ENCODE results near the gene SLC43A2. TPM values are rescaled to one million over a fixed set of nuclear protein-coding genes. Genes with fewer than 3 reads are reported as not detected.

SLC43A2 gene
- 6.0 to 8.2 TPM (median 7.1 TPM) in 5 replicates for total RNA-seq (2022; extraction: Qiagen RNA extraction; ENCODE audit: low read depth)

DNA sequence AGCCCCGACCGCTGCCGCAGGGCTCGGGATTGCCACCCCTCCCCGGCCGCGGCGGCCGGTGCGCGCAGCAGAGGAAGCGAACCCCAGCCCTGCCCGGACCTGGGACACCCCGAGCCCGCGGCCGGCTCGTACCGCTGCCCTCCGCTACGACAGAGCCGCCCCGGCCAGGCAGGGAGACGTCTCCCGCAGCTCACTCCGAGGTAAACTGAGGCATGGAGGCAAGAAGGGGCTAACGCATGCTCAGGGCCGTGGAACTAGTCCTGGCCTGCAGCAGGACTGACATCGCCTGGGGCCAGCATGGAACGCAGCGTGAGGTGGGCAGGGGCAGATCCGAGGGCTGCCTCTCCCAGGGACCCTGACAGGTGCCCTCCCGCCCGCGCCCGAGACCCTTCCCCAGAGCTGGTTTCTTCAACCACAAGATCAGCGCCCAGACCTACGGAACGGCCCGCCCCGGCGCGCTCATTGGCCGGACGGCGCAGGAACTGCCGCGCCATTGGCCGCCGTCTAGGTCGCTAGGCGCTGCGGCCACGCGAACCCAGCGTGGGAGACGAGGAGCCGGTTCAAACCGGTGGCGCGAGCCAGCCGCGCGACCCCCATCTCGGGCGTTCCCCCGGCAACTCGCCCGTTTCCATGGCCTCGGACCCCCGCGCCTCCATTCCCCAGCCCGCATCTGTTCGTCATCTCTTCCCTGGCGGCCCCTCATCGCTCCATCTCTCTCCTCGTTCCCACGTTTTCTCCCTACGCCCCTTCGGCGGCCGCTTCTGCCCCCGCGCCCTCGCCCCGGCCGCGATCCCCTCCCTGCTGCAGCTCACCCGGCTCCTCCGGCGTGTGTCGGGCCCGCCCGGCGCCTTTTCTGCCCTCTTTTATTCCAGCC lies at the start of gene SLC43A2:
SLC43A2 (minus strand) TSS at position 853 of the 874 bp plus-strand sequence. CDS start 960 bp downstream, outside the sequence.

DNA sequence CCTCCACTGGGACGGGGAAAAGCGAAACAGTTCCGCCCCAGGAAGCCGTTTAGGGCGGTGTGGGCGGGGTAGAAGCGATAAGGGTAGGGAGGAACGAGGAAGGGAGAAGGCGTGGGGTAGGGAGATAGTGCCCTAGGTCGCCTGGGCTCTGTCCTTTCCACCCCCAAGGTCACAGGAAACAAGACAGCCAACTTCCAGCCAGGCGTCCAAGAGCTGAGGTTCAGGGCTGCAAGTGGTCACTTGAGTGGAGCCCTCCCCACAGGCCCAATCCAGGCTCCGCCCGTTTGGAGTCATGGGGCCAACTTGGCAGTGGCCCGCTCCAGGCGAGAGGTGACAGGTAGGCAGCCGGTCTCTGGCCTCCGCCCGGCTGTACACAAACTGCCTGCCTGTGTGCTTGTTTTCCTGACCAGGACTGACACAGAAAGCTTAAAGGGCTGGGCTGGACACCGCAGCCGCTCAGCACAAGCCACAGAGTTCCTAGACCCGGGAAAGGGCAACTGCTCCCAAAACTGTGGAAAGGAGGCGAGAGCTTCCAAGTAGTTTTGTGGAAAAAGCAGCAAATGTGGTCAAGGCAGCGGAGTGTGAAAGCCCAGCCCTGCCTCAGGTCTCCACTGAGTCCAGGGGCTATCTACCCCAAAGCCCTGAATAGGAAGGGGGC lies 21.3 kb upstream of the SLC43A2 start, which contains the start of gene RILP:
RILP (minus strand) TSS at position 23 of the 658 bp plus-strand sequence. CDS start 62 bp downstream, outside the sequence.

DNA sequence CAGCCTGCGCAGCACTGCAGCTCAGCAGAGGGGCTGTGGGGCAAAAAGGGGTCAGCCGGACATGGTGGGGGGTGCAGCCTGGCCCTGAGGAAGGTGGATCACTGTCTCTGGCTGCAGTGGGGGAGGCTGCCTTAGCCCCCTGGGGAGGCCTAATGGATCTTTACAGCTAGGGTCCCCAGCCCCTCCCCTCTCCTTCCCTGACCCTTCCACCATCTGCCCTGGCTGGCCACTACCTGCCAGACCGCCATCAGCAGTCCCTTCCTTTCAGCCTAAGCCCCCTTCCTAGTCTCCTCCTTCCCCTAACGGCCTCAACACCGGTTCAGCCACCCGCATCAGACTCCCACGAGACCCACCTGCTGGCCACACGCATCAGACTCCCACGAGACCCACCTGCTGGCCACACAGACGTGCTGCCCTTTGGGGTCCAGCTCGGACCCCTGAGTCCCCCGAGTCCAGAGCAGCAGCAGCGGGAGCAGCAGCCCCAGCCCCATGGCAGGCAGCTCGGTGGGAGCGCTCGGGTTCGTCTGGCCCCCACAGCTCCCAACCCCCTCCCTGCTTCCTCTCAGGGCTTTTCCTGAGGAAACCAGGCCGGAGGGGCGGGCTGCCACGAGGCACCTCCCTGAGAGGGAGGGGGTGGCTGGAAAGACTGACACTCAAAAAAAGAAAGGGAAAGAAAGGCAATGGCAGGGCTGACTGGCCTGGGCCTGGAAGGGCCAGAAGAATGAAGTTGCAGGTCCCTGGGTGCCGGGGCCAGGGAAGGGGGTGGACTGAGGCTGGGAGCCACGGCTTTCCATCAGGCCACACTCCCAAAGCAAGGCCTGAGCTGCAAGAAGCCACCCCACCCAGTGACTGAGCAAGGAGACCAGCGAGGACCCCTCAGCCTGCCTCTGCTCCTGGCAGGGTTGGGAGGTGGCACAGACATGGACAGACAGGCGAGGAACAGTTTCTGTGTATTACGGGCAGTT lies 16.9 kb upstream of the SLC43A2 start, which contains the start of gene SCARF1:
SCARF1 (minus strand) TSS at position 526 of the 965 bp plus-strand sequence; CDS start at position 491, 35 bp downstream.

Other genes starting within 250 kb of the SLC43A2 start
- gene YWHAE, start 228.6 kb downstream of the SLC43A2 start, total RNA-seq (2022; extraction: Qiagen RNA extraction; ENCODE audit: low read depth), result 565 to 1,004 TPM (median 594 TPM) in 5 replicates
- 75.7 to 89.3 TPM (median 83.2 TPM) in 5 replicates for gene CRK, start 172.6 kb downstream of the SLC43A2 start, total RNA-seq (2022; extraction: Qiagen RNA extraction; ENCODE audit: low read depth)
- 116 to 144 TPM (median 135 TPM) in 5 replicates for gene MYO1C, start 136.1 kb downstream of the SLC43A2 start, total RNA-seq (2022; extraction: Qiagen RNA extraction; ENCODE audit: low read depth)
- gene INPP5K, start 112.2 kb downstream of the SLC43A2 start, total RNA-seq (2022; extraction: Qiagen RNA extraction; ENCODE audit: low read depth), result 23.1 to 26.6 TPM (median 25.3 TPM) in 5 replicates
- gene PITPNA, start 66.0 kb downstream of the SLC43A2 start, total RNA-seq (2022; extraction: Qiagen RNA extraction; ENCODE audit: low read depth), result 60.8 to 70.1 TPM (median 65.9 TPM) in 5 replicates
- gene SCARF1, start 16.9 kb upstream of the SLC43A2 start, total RNA-seq (2022; extraction: Qiagen RNA extraction; ENCODE audit: low read depth), result 0.16 to 0.43 TPM (median 0.24 TPM) in 5 replicates
- 13.4 to 18.0 TPM (median 17.5 TPM) in 5 replicates for gene RILP, start 21.0 kb upstream of the SLC43A2 start, total RNA-seq (2022; extraction: Qiagen RNA extraction; ENCODE audit: low read depth)
- gene PRPF8, start 56.0 kb upstream of the SLC43A2 start, total RNA-seq (2022; extraction: Qiagen RNA extraction; ENCODE audit: low read depth), result 263 to 302 TPM (median 284 TPM) in 5 replicates
- gene TLCD2, start 81.5 kb upstream of the SLC43A2 start, total RNA-seq (2022; extraction: Qiagen RNA extraction; ENCODE audit: low read depth), result 1.1 to 1.8 TPM (median 1.4 TPM) in 5 replicates
- gene WDR81, start 95.9 kb upstream of the SLC43A2 start, total RNA-seq (2022; extraction: Qiagen RNA extraction; ENCODE audit: low read depth), result 23.3 to 33.6 TPM (median 28.4 TPM) in 5 replicates
- 1.6 to 2.3 TPM (median 1.8 TPM) in 5 replicates for gene SERPINF2, start 114.0 kb upstream of the SLC43A2 start, total RNA-seq (2022; extraction: Qiagen RNA extraction; ENCODE audit: low read depth)
- gene SERPINF1, start 133.2 kb upstream of the SLC43A2 start, total RNA-seq (2022; extraction: Qiagen RNA extraction; ENCODE audit: low read depth), result 1.2 to 2.6 TPM (median 2.1 TPM) in 5 replicates
- gene SMYD4, start 201.1 kb upstream of the SLC43A2 start, total RNA-seq (2022; extraction: Qiagen RNA extraction; ENCODE audit: low read depth), result 8.0 to 11.2 TPM (median 10.1 TPM) in 5 replicates
- 60.6 to 82.2 TPM (median 77.8 TPM) in 5 replicates for gene RPA1, start 201.2 kb upstream of the SLC43A2 start, total RNA-seq (2022; extraction: Qiagen RNA extraction; ENCODE audit: low read depth)